ENCODE measurements around the gene CYSTM1.
A peak's percentile ranks its signal among the peaks of the same experiment; 100 is the strongest.

The CYSTM1 gene

DNA sequence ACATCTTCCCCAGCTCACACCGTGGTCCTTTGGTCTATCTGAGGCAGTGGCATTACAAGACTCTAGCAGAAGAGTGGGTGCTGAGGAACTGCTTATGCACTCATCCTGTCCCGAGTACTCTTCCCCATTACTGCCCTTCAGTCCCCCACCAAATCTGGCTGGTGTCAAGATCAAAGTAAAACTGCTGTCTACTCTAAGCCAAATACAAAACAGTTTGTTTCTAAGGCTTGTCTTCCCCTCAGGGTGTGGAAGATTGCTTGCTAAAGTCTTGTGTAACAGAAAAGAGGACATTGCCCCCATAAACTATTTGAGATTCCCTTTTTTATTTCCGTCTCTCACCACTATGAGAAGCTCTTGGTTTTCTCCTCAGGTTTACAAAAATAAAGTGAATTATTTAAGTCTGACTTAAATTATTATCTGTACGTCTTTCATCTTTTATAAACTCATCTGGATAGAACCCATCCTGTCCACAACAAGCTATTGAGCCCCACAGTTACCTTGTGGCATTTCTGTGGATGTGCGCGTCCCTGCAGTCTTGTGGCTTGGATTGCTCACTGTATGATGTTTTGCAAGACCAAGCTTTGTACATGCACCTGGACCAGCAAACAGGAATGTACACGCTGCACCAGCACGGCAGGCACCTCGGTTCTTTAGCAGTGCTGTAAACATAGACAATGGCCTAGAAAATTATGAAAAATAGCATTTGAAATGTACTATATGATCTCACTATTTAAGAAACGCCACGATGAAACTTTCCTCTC, 61.0 kb downstream of the CYSTM1 start:
- no peak for DNase-seq (ENCODE audit: low read depth, low spot score)

DNA sequence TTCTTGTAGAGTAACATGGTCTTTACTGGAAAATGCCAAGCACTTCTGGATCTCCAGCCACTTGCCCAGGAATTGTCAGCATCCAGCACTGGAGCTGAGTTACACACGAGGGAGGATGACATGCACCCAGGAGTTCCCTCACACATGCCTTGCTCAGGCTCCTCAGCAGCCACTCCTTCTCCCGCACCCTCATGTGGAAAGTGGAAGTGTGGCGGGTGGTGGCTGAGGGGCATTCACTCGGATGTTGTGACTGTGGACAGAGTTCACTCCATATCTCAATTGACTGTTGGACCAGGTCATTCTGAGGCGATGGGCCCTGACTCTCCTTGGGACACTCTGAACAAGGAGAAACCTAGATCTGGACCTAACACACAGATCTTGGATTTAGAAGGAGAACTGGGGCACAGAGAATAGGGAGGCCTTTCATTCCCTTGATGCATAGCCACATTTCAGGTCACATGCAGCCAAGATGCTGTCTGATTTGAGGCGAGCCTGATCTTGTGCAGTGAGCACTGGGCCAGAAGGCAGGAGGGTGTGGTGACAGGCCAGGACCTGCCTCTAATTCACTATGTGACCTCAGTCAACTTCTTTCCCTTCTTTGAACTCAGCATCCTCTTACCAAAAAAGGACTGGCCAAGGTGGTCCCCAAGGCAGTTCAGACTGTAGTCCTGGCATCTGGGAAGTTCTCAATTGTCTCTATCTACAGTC, 62.1 kb downstream of the CYSTM1 start:
- no peak for DNase-seq (ENCODE audit: low read depth, low spot score)

DNA sequence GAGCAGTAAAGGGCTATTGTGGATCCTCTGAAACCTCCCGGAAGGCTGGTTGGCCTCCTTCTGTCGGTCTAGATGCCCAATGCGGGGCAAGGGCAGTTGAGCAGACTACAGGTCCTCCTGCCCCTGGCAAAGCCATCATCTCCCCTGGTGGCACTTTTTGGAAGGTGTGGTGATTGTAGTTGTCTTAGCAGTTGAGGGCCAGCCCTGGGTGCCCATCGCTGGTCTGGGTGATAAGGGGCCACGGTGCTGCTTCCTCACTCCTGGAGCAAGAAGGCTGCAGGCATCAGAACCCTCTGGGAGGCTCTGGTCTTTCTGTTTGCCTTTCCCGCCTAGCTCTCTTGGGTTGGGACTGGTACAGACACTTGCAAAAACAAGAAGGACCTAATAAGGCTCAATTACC, 63.8 kb downstream of the CYSTM1 start:
- DNase-seq (ENCODE audit: low read depth, low spot score), result no peak

DNA sequence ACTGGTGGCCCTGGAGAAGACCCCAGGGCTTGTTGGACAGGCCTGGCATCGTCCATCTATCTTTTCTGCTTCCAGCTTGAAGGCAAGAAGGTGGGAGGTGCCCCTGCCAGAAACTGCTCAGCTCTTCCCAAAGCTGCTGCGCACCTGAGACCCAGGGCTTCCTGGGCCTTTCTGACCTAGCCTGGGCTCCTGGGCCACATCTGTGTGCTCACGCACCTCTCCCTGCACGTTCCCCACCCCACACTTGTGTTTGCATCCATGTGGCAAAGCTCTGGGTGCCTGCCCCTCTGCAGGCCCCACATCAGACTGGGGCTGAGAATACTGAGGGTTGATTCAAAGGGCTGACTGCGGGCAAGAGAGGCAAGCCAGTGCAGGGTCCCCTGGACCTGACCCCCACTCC, 64.5 kb downstream of the CYSTM1 start:
- DNase-seq (ENCODE audit: low read depth, low spot score), result no peak

DNA sequence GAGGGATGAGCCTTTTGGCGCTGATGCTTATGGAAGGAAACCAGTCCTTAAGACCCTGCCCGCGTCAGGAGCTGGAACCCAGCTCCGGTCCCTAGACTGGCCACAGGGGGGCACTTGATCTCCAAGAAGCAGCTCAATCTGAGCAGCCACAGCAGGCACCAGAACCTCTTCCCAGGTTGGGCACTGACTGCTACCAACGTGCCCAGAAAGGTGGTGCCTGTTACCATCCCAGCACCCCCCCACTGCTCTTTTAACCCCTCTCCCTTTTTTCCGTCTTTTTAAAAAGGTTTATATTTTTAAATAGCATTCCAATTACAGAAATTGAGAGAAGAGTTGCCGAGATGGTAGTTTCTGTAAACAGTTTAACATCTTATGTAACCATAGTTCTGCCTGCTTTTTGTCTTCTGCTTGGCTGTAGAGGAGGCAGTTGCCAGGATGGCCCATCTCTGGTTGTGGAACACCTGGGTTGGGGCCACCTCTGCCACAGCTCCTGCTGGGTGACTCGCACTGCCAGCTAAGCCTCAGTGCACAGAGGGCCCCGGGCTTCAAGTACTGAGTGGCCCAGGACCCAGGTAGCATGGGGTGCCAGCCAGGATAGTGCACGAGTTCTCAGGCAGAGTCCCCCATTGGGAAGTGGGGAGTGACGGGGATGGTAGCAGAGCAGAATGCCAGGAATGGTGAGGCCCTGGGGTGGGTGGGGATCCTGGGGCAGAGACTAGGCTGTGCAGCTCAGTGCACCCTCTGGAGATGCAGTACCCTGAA, 65.1 kb downstream of the CYSTM1 start:
- peak; percentile 80 for DNase-seq (ENCODE audit: low read depth, low spot score)

DNA sequence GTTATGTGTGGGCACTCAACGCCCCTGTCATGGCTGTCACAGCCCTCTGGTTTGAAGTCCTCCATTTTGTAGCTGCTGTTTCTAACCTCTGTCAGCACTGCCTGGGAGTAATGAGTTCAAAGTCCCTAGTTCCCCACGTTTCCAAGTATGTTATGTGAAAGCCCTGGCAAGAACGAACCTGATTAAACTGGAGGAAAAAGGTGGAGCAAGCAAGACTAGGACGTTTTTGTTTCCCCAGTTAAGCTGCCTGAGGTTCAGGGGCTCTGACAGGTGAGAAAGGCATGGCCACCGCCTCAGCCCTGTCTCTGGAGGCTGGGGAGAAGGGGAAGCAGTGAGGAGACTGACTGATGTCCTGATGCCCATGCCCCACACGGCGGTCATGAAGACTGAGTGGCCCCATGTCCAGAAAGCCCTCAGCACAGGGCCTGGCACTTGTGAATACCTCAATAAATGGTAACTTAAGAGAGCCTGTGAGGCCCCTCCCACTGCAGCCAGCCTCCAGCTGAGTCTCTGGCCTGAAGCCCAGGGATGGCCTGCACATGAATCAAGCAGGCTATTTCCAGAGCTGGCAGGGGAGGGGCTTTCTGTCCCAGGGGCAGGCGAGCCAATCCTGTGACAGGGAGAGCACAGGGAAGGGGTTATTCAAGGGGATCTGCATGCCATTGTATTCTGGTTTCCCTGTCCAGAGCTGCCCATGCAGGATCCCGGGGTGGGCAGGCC, 66.2 kb downstream of the CYSTM1 start:
- peak; percentile 96 for DNase-seq (ENCODE audit: low read depth, low spot score)

DNA sequence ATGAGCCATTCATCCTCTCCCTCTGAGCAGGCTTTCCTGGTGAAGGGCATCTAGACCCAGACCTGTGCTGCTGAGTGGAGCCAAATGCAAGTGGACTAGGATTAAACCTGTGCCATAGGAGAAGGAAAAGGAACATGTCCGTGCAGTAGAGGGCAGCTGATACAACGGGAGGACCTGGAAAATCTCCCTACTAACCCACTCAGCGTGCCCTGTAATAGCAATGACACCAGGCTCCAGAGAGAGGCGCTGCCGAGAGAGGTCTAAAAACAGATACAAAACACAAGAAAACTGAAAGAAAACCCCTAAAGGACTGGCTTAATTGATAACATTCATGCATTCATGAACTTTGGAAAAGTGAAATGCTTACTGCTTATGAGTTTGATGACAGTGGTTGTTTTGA, 67.1 kb downstream of the CYSTM1 start:
- DNase-seq (ENCODE audit: low read depth, low spot score), result no peak

DNA sequence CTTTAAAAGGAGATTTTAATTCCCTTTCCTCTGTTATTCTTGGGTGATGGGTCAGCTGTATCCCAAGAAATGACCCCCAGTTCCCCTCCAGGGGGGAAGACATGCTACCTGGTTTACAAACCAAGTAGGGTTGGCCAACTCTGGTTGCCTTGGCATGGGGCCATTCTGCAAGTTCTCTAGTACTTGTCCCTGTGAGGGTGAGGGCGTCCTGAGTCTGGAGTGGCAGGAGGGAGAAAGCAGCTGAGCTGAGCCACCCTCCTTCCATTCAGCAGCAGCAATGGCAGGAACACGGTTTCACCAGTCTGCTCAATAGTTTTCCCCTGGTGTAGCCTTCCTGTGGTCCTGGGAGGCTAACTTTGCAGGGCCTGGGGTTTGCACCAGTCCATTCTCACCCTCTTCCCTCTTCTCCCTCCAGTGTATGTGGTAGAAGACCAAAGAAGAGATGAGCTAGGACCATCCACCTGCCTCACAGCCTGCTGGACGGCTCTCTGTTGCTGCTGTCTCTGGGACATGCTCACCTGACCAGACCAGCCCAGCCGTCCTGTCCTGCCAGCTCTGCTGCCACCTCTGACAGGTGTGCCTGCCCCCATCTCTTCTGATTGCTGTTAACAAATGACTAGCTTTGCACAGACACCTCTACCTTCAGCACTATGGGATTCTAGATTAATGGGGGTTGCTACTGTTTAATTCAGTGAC, 68.0 kb downstream of the CYSTM1 start:
- DNase-seq (ENCODE audit: low read depth, low spot score), result no peak

DNA sequence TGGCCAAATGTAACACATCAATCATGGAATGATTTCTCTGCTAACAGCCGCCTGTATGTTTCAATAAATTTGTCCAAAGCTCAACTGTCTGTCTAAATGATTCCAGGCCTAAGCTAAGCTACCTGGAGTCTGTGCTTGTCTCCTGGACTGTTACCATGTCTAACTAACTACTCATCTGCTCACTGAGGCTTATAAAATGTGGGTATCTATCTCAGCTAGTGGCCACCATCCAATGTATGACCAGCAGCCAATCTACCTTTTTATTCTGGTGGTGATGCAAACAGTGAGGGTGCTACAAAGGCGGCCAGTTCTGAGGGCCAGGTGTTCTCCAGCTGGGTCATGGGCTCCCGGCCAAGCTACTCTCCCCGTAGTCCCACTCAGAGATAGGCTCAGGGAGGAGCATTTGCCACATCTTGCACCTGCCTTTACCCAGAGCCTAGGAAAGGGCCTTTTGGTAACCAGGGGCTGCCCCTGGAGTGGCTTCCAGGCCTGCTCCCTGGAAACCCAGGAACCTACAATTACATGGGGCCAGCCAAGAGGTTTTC, 68.8 kb downstream of the CYSTM1 start:
- DNase-seq (ENCODE audit: low read depth, low spot score), result no peak

DNA sequence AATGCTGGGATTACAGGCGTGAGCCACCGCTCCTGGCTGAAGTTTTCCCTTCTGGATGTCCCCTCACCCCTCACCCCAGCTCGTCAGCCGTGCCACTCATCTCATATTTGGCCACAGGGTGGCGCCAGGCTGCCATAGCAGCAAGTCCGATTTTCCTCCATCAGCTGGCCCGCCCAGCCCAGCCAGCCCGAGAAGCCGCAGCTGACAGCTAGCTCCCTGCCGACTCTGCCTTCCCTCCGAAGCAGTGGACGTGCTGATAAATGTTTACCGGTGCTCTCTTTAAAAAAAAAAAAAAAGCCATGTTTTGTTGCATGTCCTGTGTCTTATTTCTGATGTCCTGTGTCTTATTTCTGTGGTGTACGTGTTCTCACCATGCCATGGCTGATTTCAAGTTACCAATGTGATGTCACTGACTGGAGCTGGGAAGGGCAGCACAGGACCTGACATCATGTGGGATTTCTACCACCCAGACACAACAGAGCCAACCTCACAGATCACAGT, 69.6 kb downstream of the CYSTM1 start:
- peak; percentile 97 for DNase-seq (ENCODE audit: low read depth, low spot score)

DNA sequence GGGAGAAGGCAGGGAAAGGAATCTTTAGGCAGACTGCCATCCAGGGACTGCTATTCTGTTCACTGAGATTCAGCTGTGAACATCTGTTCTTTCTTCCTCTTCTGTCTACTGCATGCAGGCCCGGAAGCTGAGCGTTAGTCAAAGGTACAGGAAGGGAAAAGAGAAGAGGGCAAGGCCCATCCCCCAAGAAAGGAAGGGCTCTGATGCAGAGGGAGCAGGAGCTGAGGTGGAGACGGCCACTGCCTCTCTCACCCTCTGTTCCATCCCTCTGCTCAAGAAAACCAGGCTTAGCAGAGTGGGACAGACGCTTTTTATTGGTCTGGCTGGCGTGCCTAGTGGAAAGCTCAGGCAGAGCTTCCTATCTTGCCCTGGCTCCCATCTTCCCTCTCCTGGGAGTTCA, 70.4 kb downstream of the CYSTM1 start:
- no peak for DNase-seq (ENCODE audit: low read depth, low spot score)

DNA sequence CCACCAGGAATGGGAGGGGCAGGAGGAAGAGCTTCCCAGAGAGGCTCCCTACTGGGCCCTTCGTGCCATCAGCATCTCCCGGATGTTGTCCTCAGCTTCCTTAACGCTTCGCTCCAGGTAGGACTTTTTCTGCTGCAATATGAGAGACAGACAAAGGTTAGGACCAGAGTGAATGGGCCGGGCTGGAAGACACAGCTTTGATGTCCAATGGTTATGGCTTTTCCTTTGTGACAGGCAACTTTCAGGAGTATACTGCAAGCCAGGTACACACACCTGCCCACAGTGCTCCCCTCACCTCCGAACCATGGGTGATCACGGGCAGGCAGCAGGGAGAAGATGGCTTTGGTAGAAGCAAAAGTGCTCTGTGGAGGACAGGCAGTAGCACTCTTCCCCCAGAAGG, 70.9 kb downstream of the CYSTM1 start:
- DNase-seq (ENCODE audit: low read depth, low spot score), result no peak

DNA sequence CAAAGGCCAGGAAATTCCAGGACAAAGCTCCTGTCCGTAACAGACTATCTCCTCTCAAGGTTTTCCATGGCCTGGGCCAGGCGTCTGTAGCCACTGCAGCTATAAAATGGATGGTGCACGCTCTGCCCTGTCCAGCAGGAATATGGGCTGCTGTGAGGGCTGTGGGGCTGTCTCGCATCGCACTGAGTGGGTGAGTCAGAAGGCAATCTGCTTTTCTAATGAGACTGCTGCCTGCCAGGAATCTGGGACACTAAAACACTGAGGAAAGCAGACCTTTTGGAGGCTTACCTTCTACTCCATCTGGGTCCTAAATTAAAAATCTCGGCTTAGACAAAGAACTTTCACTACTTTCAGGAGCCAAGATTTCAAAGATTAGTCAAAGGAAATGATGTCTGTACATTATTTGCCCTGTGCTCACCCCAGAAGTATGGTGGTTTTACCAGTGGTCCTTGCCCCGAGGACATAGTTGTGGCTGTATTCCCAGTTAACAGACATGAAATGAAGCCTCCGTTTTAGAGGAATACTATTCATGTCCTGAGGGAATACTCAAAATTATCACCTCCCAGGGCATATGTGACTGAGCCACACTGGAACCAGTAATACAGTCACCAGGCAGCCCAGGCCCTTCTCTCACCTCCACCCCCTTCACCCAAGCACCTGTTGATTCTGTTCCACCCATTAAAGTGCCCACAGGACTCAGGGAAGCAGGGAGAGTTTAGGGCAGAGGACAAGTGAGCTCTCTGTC, 71.6 kb downstream of the CYSTM1 start:
- peak; percentile 94 for DNase-seq (ENCODE audit: low read depth, low spot score)

DNA sequence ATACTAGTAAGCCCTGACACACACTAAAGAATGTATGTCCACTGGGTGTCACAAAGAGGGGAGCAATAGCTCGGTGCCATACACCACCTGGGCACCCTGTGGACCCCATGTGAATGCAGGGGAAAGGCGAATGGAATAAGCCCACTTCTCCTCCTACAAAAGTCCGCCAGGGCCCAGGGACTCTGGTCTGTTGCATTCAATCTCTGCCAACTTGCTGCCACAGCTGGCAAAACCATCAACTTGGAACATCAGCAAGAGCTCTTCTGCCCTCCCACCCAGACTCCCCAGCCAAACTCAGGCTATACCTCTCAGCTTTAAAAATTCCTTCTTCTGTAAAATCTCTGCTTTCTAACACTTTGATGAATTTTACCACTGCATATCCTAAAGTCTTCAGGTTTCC, 73.4 kb downstream of the CYSTM1 start:
- no peak for DNase-seq (ENCODE audit: low read depth, low spot score)

DNA sequence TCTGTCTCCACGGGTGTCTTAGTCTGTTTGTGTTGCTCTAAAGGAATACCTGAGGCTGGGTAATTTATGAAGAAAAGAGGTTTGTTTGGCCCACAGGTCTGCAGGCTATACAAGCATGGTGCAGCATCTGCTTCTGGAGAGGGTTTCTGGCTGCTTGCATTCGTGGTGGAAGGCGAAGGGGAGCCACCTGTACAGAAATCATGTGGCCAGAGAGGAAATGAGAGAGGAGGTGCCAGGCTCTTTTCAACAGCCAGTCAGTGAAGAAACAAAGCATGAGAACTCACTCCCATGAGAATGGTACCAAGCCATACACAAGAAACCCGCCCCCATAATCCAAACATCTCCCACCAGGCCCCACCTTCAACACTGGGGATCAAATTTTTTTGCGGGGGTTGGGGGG, 74.5 kb downstream of the CYSTM1 start:
- no peak for DNase-seq (ENCODE audit: low read depth, low spot score)

DNA sequence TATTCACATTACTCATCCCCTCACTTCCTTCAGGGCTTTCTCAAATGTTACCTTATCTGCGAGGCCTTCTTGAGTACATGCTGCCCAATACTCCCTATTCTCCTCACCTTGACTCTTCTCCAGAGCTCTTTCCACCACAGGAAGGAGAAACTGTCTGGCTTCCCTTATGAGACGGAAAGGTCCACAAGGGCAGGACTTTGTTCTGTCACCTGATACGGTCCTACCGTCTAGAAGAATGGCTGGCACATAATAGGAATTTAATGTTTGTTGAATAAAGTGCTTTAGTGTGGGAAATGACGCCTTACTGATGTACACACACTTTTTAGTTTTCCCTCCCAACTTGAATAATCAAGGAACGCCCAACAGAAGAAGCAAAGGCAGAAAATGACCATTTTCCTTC, 75.4 kb downstream of the CYSTM1 start:
- no peak for DNase-seq (ENCODE audit: low read depth, low spot score)

DNA sequence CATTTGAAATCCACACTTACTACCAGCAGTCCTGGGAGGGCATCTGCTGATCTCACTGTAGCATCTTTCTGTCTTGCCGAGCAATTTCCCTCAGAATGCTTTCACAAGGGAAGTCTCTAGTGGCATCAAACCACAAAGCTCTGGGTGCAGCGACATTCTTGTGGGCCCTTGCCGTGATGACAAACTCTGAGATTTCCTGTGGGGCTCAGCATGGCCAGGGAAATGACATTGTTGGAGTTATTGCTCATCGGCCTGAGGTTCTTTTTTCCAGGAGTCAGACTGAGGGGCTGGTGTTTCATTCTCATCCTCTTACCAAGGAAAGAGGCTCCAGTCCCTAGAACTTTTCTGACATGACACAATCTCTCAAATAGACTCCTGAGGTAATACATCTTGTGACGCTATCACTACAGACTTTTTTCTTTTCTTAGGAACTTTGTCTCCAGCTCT, 76.6 kb downstream of the CYSTM1 start:
- peak; percentile 93 for DNase-seq (ENCODE audit: low read depth, low spot score)

DNA sequence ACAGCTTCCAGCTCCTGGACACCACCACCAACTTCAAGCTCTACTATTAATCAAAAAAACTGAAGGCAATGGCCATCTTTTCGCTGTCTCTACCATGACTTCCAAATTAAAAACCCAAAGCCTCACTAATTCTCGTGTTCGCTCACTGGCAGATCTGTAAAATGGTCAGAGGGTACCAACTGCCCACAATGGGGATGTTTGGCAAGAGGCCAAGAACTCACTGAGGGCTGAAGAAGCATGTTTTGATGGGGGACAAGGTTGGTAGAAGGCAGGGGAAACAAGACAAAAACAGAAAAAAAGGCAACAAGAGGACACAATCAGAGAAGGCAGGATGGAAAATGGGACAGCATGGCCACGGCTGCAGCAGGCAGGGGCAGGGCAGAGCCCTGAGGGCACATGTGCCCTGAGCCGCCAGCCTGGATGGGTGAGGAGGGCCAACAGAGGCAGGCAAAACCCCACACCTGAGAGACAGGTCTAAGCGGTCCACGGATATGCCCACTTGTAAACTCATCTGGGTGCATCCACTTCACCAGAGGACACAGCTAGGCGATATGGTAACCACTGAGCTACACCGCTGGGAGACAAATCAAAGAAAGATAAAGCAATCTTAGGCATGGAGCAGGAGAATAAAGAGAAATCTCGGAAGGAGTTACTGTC, 77.6 kb downstream of the CYSTM1 start:
- no peak for DNase-seq (ENCODE audit: low read depth, low spot score)

DNA sequence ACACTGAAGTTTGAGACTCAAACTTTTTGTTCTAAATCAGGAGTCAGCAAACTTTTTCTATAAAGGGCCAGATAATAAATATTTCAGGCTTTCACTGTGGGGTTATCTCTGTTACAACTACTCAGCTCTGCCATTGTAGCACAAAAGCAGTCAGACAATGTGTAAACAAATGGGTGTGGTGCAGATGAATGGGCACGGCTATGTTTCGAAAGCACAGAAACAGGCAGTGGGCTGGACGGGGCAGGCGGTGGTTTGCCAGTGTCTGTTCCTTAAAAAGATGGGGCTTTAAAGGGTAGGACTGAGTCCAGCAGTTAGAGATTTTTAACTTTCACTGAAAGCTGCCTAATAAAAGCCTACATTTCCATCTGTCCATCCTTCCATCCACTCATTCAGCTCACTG, 79.0 kb downstream of the CYSTM1 start:
- no peak for DNase-seq (ENCODE audit: low read depth, low spot score)

Measured in astrocyte of the hippocampus (primary cell).